Mesenteric fat pad (tissue), 1 donor: ENCODE data around the gene CAV2. TPM values are rescaled to one million over a fixed set of nuclear protein-coding genes. Genes with fewer than 3 reads are reported as not detected.

ENCODE experiments used
- DNase-seq: peaks from one replicate; pipeline ENCODE4 v3.0.0-alpha.2; 2020; ENCODE audit warnings: low spot score
- total RNA-seq: library from RNA; stranded (reverse); fragmentation: NEBNext Ultra II Directional; extraction: Animal tissue kit (Norgen Biotek cat#: 25700); gene quantifications from one replicate; pipeline ENCODE4 v1.2.1, GENCODE V29; 2021
- donor health status: DM: yes; HTN: yes; CAD: no.

The CAV2 gene
- total RNA-seq, 1 donor from 2014 or later: 170 TPM

- DNase-seq: no peak
Observed at GRCh38 chr7:116545411-116545993, 46.0 kb downstream of the CAV2 start.

GRCh38 chr7:116546054-116546453 is 46.5 kb downstream of the CAV2 start:
- no peak for DNase-seq

- no peak for DNase-seq
Observed at GRCh38 chr7:116546916-116547315, 47.4 kb downstream of the CAV2 start.

- no peak for DNase-seq
Observed at GRCh38 chr7:116547347-116547746, 47.8 kb downstream of the CAV2 start.

- DNase-seq: no peak
Observed at GRCh38 chr7:116548506-116548905, 49.0 kb downstream of the CAV2 start.

- DNase-seq: no peak
Observed at GRCh38 chr7:116549370-116549769, 49.8 kb downstream of the CAV2 start.

GRCh38 chr7:116551692-116552091 is 52.2 kb downstream of the CAV2 start:
- DNase-seq: no peak

GRCh38 chr7:116552602-116553001 is 53.1 kb downstream of the CAV2 start:
- DNase-seq: no peak

- DNase-seq: no peak
Observed at GRCh38 chr7:116553168-116553964, 53.8 kb downstream of the CAV2 start.

- no peak for DNase-seq
Observed at GRCh38 chr7:116554436-116554835, 54.9 kb downstream of the CAV2 start.

GRCh38 chr7:116554911-116555310 is 55.4 kb downstream of the CAV2 start:
- DNase-seq: no peak

GRCh38 chr7:116557066-116557585 is 57.6 kb downstream of the CAV2 start:
- DNase-seq: no peak

GRCh38 chr7:116557901-116558300 is 58.4 kb downstream of the CAV2 start:
- DNase-seq: no peak

Other genes with a start within 250 kb of the CAV2 start
- gene CAV1, start 25.3 kb downstream of the CAV2 start, total RNA-seq: 473 TPM
- gene MET, start 172.5 kb downstream of the CAV2 start, total RNA-seq: 18.4 TPM